Activated CD8-positive, alpha-beta T cell treated with anti-CD3 and anti-CD28 coated beads, Interleukin-2, amount 10 ng/mL, durations not matched to agents 7 days and 5 days (primary cell): ENCODE data around the gene DGKQ. TPM values are rescaled to one million over a fixed set of nuclear protein-coding genes. Genes with fewer than 3 reads are reported as not detected.
A peak's percentile ranks its signal among the peaks of the same experiment; 100 is the strongest.
"Not testable (repeated sequence)": the region's sequence is repeated elsewhere in the genome, so short reads cannot be mapped to it uniquely, and the experiment has no call there.

ENCODE experiments used
- ATAC-seq: fragments of 150-1000 bp; cut with Tn5 transposase; one replicate; pipeline ENCODE4 v1.10.0; 2021; ENCODE audit warnings: moderate library complexity
- CTCF ChIA-PET: fragments of 350-600 bp; sonication (Branson Sonifier 250); formaldehyde crosslinking; loops from one replicate; lab custom pipeline; 2021; ENCODE audit warnings: antibody characterized with exemption; lab: Charles Lee
- POLR2A ChIA-PET: fragments of 350-600 bp; sonication (Branson Sonifier 250); formaldehyde crosslinking; loops from one replicate; lab custom pipeline; 2021; ENCODE audit warnings: antibody characterized with exemption; lab: Charles Lee
- DNase-seq: peaks from one replicate; pipeline ENCODE4 v3.0.0-alpha.2; 2020
- H3K27ac Mint-ChIP-seq: one replicate; pipeline ENCODE4 v1.8.0; 2021; ENCODE audit warnings: mild to moderate bottlenecking, mixed read lengths
- H3K27me3 Mint-ChIP-seq: one replicate; pipeline ENCODE4 v1.8.0; 2021; ENCODE audit warnings: low read depth, mixed read lengths
- H3K36me3 Mint-ChIP-seq: one replicate; pipeline ENCODE4 v1.8.0; 2021; ENCODE audit warnings: low read depth, mixed read lengths
- H3K4me1 Mint-ChIP-seq: one replicate; pipeline ENCODE4 v1.8.0; 2021; ENCODE audit warnings: low read depth, mixed read lengths
- H3K4me3 Mint-ChIP-seq: one replicate; pipeline ENCODE4 v1.8.0; 2021; ENCODE audit warnings: mild to moderate bottlenecking, mixed read lengths
- H3K9me3 Mint-ChIP-seq: one replicate; pipeline ENCODE4 v1.8.0; 2022; ENCODE audit warnings: mixed read lengths; ENCODE audit not compliant: insufficient read depth
- total RNA-seq, 2 experiments: library from RNA; stranded (reverse); gene quantifications; one replicate each; pipeline ENCODE4 v1.2.3, GENCODE V29; 2021

DGKQ gene
- total RNA-seq, 2 experiments from 2014 or later: 15.9 to 16.2 TPM

DNA sequence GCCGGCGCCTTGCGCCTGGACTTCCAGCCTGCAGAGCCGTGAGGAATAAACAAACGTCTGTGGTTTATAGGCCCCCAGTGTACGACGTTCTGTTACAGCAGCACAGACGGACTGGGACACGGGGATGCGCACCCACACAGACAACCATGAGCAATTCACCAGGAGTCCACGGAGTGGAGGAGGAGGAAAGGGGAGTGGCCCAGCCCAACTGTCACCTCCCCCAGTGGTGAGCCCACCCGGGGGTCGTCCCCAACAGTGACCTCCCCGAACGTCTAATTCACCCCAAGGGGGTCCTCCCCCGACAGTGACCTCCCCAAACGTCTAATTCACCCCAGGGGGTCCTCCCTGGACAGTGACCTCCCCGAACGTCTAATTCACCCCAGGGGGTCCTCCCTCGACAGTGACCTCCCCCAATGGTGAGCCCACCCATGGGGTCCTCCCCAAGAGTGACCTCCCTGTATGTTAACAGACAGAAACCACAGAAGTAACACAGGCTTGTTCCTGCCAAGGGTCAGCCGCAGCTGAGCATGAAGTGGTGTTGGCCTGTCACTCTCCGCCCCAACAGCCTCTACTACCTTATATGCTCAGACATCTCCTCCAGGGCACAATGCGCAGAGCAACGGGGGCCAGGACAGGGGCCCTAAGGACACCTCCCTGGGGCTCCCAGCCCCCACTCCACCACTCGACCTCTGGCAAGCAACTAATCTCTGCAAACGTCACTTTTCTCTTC lies 47.4 kb downstream of the DGKQ start:
- ATAC-seq (no peak), DNase-seq (no peak)
- Mint-ChIP-seq H3K27me3 (no peaks in the 10 kb centered on the region), H3K4me3 (no peak overlapping the region), H3K36me3 (peaks cover 33% of the 10 kb centered on the region), H3K4me1 (peaks cover 68% of the 10 kb centered on the region), H3K27ac (peak overlapping the region; percentile 35), H3K9me3 (no peaks in the 10 kb centered on the region)
- CTCF ChIA-PET: no interaction called here
- POLR2A ChIA-PET: no interaction called here

GRCh38 chr4:925171-925570 lies 48.2 kb downstream of the DGKQ start:
- DNase-seq: no peak
- no peaks in the 10 kb centered on the region for H3K9me3 Mint-ChIP-seq
- H3K36me3 Mint-ChIP-seq: peaks cover 37% of the 10 kb centered on the region
- ATAC-seq: no peak
- H3K27ac Mint-ChIP-seq: no peak overlapping the region
- ChIA-PET CTCF (no interaction called here), POLR2A (interaction anchor here (0.6 kb wide), 1 partner anchor 858 kb away, joined by 3 read pairs; no protein-coding TSS in a partner anchor)
- no peaks in the 10 kb centered on the region for H3K27me3 Mint-ChIP-seq
- H3K4me3 Mint-ChIP-seq: no peak overlapping the region
- H3K4me1 Mint-ChIP-seq: peaks cover 61% of the 10 kb centered on the region

DNA sequence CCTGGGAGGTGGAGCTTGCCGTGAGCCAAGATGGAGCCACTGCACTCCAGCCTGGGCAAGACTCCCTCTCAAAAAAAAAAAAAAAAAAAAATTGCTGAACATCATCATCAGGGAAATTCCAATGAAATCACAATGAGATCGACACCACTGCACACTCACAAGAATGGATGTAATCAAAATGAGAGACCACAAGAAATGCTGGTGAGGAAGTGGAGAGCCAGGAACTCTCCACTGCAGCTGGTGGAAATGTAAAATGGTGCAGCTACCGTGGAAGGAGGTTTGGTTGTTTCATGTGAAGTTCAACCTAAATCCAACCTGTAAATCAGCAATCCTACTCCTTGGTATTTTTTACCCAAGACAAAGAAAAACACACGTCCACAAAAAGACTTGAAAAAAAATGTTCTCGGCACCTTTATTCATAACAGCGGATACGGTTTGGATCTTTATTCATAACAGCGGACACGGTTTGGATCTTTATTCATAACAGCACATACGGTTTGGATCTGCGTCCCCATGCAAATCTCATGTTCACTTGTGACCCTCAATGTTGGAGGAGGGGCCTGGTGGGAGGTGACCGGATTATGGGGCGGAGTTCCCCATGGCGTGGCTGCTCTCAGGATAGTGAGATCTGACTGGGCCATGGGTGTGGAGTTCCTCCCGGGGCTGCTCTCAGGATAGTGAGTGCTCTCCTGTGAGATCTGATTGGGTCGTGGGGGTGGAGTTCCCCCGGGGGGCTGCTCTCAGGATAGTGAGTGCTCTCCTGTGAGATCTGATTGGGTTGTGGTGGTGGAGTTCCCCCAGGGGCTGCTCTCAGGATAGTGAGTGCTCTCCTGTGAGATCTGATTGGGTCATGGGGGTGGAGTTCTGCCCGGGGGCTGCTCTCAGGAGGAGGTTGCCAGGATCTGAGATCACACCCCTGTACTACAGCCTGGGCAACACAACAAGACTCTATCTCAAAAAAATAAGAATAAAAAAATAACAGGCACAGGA lies 49.0 kb downstream of the DGKQ start:
- Mint-ChIP-seq H3K27ac (peak overlapping the region; percentile 51), H3K9me3 (no peaks in the 10 kb centered on the region), H3K4me3 (no peak overlapping the region), H3K4me1 (peaks cover 58% of the 10 kb centered on the region), H3K27me3 (no peaks in the 10 kb centered on the region), H3K36me3 (peaks cover 43% of the 10 kb centered on the region)
- DNase-seq (no peak), ATAC-seq (peak; percentile 48)
- ChIA-PET CTCF (interaction anchor here (0.8 kb wide), 1 partner anchor 9 kb away, joined by 3 read pairs; no protein-coding TSS in a partner anchor), POLR2A (interaction anchor here (0.6 to 1.6 kb wide), 2 partner anchors 8 to 859 kb away, joined by 3 to 6 read pairs; partner anchors contain the start of genes GAK and TMEM175)

DNA sequence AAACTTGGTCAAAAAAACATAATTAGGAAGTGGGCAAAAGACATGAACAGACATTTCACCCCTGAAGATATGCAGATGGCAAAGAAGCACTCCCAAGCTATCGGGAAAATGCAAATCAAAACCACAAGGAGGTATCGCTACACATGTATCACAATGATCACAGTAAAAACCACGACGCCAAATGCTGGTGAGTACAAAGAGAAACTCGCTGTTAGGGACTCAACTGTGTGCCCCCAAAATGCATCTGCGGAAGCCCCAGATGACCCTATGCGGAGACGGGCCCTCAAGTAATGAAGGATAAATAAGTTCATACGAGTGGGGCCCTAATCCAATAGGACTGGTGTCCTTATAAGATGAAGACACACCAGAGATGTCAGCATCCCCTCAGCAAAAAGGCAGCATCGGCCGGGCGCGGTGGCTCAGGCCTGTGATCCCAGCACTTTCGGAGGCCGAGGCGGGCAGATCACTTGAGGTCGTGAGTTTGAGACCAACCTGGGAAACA lies 51.5 kb downstream of the DGKQ start:
- CTCF ChIA-PET: interaction anchor here (1.5 to 1.9 kb wide), 2 partner anchors 65 to 179 kb away, joined by 4 read pairs; no protein-coding TSS in a partner anchor
- POLR2A ChIA-PET: interaction anchor here (0.7 to 2.0 kb wide), 2 partner anchors 9 to 10 kb away, joined by 5 to 8 read pairs; partner anchors contain the start of genes GAK and TMEM175
- peak; percentile 26 for DNase-seq
- ATAC-seq: peak; percentile 27
- Mint-ChIP-seq H3K4me3 (no peak overlapping the region), H3K27me3 (no peaks in the 10 kb centered on the region), H3K4me1 (peaks cover 60% of the 10 kb centered on the region), H3K36me3 (peaks cover 53% of the 10 kb centered on the region), H3K9me3 (peaks cover 7% of the 10 kb centered on the region), H3K27ac (peak overlapping the region; percentile 24)

GRCh38 chr4:919004-919680 lies 54.2 kb downstream of the DGKQ start:
- POLR2A ChIA-PET: interaction anchor here (1.0 kb wide), 1 partner anchor 13 kb away, joined by 3 read pairs; the partner anchor contains the start of genes GAK and TMEM175
- ATAC-seq, H3K27me3 Mint-ChIP-seq, H3K4me3 Mint-ChIP-seq, H3K27ac Mint-ChIP-seq, DNase-seq, H3K9me3 Mint-ChIP-seq, CTCF ChIA-PET: not testable (repeated sequence)
- H3K36me3 Mint-ChIP-seq: peaks cover 42% of the 10 kb centered on the region
- H3K4me1 Mint-ChIP-seq: peaks cover 57% of the 10 kb centered on the region

DNA sequence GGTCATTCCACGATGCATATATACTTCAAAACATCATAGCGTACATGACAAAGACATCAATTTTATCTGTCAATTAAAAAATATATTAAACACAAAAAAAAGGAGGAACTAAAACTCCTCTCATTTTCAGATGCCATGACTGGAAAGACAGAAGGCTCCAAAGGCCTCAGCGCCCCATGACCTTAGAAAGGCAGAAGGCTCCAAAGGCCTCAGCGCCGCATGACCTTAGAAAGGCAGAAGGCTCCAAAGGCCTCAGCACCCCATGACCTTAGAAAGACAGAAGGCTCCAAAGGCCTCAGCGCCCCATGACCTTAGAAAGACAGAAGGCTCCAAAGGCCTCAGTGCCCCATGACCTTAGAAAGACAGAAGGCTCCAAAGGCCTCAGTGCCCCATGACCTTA lies 54.8 kb downstream of the DGKQ start:
- H3K27me3 Mint-ChIP-seq, CTCF ChIA-PET, H3K27ac Mint-ChIP-seq, POLR2A ChIA-PET, ATAC-seq, DNase-seq, H3K4me3 Mint-ChIP-seq, H3K9me3 Mint-ChIP-seq: not testable (repeated sequence)
- H3K4me1 Mint-ChIP-seq: peaks cover 55% of the 10 kb centered on the region
- H3K36me3 Mint-ChIP-seq: peaks cover 42% of the 10 kb centered on the region

GRCh38 chr4:917992-918391 lies 55.4 kb downstream of the DGKQ start:
- ChIA-PET POLR2A (no interaction called here), CTCF (no interaction called here)
- no peak overlapping the region for H3K4me3 Mint-ChIP-seq
- no peak for ATAC-seq
- no peak overlapping the region for H3K27ac Mint-ChIP-seq
- H3K27me3 Mint-ChIP-seq: no peaks in the 10 kb centered on the region
- DNase-seq: no peak
- peaks cover 50% of the 10 kb centered on the region for H3K4me1 Mint-ChIP-seq
- peaks cover 7% of the 10 kb centered on the region for H3K9me3 Mint-ChIP-seq
- peaks cover 41% of the 10 kb centered on the region for H3K36me3 Mint-ChIP-seq

DNA sequence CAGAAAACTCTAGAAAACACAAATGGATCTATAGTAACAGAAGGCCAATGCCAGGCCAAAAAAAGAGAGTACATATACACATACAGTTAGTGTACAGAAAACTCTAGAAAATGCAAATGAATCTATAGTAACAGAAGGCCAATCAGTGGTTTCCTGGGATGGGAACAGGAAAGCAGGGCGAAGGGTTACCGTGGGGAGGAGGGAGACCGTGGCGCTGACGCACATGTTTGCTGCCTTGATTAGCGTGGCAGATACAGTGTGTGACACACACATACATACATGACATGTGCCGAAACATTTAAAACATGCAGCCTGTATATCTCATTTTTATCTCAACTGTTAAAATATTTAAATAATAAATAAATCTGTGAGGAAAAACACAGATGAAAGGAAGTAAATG lies 55.9 kb downstream of the DGKQ start:
- ATAC-seq (no peak), DNase-seq (no peak)
- Mint-ChIP-seq H3K36me3 (peaks cover 36% of the 10 kb centered on the region), H3K27me3 (no peaks in the 10 kb centered on the region), H3K9me3 (peaks cover 7% of the 10 kb centered on the region), H3K27ac (no peak overlapping the region), H3K4me3 (no peak overlapping the region), H3K4me1 (peaks cover 45% of the 10 kb centered on the region)
- POLR2A ChIA-PET: no interaction called here
- CTCF ChIA-PET: no interaction called here

DNA sequence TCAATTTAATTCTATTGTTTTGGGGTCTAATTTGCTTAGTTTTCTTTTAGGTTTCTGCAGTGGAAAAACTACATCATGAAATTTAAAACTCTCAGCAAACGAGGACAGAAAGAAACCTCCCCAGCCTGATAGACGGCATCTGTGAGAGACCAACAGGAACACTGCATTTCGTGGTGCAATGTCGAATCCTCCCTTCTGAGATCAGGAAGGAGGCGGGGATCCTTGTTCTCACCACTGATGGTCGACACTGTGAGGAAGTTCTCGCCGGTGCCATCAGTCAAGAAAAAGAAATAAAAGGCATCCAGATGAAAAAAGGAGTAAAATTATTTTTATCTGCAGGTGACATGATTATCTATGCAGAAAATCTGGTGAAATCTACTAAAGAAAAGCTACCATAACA lies 57.8 kb downstream of the DGKQ start:
- H3K36me3 Mint-ChIP-seq: peaks cover 34% of the 10 kb centered on the region
- H3K4me1 Mint-ChIP-seq: peaks cover 33% of the 10 kb centered on the region
- peak; percentile 81 for ATAC-seq
- no peaks in the 10 kb centered on the region for H3K27me3 Mint-ChIP-seq
- CTCF ChIA-PET: interaction anchor here (1.0 kb wide), 1 partner anchor 8 kb away, joined by 3 read pairs; no protein-coding TSS in a partner anchor
- peak overlapping the region; percentile 34 for H3K4me3 Mint-ChIP-seq
- peak overlapping the region; percentile 76 for H3K27ac Mint-ChIP-seq
- POLR2A ChIA-PET: interaction anchor here (0.6 kb wide), 1 partner anchor 16 kb away, joined by 4 read pairs; no protein-coding TSS in a partner anchor
- peaks cover 7% of the 10 kb centered on the region for H3K9me3 Mint-ChIP-seq
- DNase-seq: peak; percentile 41

GRCh38 chr4:915041-915474 lies 58.3 kb downstream of the DGKQ start:
- CTCF ChIA-PET: no interaction called here
- POLR2A ChIA-PET: no interaction called here
- DNase-seq (no peak), ATAC-seq (peak; percentile 38)
- peak overlapping the region; percentile 76 for H3K27ac Mint-ChIP-seq
- H3K9me3 Mint-ChIP-seq: peaks cover 7% of the 10 kb centered on the region
- H3K27me3 Mint-ChIP-seq: no peaks in the 10 kb centered on the region
- peak overlapping the region; percentile 16 for H3K4me3 Mint-ChIP-seq
- peaks cover 32% of the 10 kb centered on the region for H3K36me3 Mint-ChIP-seq
- H3K4me1 Mint-ChIP-seq: peaks cover 33% of the 10 kb centered on the region

GRCh38 chr4:914531-914930 lies 58.8 kb downstream of the DGKQ start:
- H3K9me3 Mint-ChIP-seq: peaks cover 7% of the 10 kb centered on the region
- DNase-seq: no peak
- peaks cover 31% of the 10 kb centered on the region for H3K4me1 Mint-ChIP-seq
- H3K27me3 Mint-ChIP-seq: no peaks in the 10 kb centered on the region
- POLR2A ChIA-PET: no interaction called here
- H3K4me3 Mint-ChIP-seq: no peak overlapping the region
- CTCF ChIA-PET: no interaction called here
- H3K27ac Mint-ChIP-seq: no peak overlapping the region
- peaks cover 30% of the 10 kb centered on the region for H3K36me3 Mint-ChIP-seq
- ATAC-seq: no peak
